Esophagus squamous epithelium (tissue), 5 donors: ENCODE measurements around the gene HS2ST1. TPM values are rescaled to one million over a fixed set of nuclear protein-coding genes. Genes with fewer than 3 reads are reported as not detected.

Source experiments
- DNase-seq: peaks from one replicate; lab custom pipeline; 2025; lab: John Stamatoyannopoulos, UW
- H3K27ac ChIP-seq, 4 donors: fragments of 200-600 bp; sonication (generic); one replicate each; pipeline ENCODE4 v1.5.1; 2016 to 2019; ENCODE audit warnings: mild to moderate bottlenecking in 1 of 4
- H3K27me3 ChIP-seq, 4 donors: fragments of 200-600 bp; sonication (generic); 1 replicate in 3 of 4; 2 replicates in 1 of 4; pipeline versions ENCODE4 v1.5.1 to v1.6.0; 2017 to 2021; ENCODE audit warnings: antibody characterized with exemption in 1 of 4
- H3K36me3 ChIP-seq, 3 donors: fragments of 200-600 bp; sonication (generic); one replicate each; pipeline ENCODE4 v1.5.1; 2016 to 2019
- H3K4me1 ChIP-seq, 3 donors: fragments of 200-600 bp; sonication (generic); one replicate each; pipeline ENCODE4 v1.5.1; 2017 to 2019
- H3K4me3 ChIP-seq, 4 donors: fragments of 200-600 bp; sonication (generic); 1 replicate in 3 of 4; 2 replicates in 1 of 4; pipeline ENCODE4 v1.5.1; 2016 to 2019; ENCODE audit warnings: mild to moderate bottlenecking in 2 of 4, moderate library complexity in 1 of 4
- H3K9me3 ChIP-seq, 3 donors: fragments of 200-600 bp; sonication (generic); one replicate each; pipeline ENCODE4 v1.5.1; 2016 to 2019
- CTCF ChIP-seq, 6 experiments: fragments of 450-650 bp in 4 of 6; fragments of 200-600 bp in 2 of 6; sonication (generic) in 2 of 6; IDR thresholded peaks; one replicate each; pipeline ENCODE4 v1.5.1; 2016 to 2019; ENCODE audit warnings: antibody characterized with exemption in 6 of 6, mild to moderate bottlenecking in 4 of 6, moderate library complexity in 4 of 6
- POLR2A ChIP-seq, 4 donors: fragments of 450-650 bp; IDR thresholded peaks; one replicate each; pipeline ENCODE4 v1.6.1; 2017; ENCODE audit warnings: antibody characterized with exemption in 4 of 4, mild to moderate bottlenecking in 4 of 4, moderate library complexity in 3 of 4
- WGBS, 2 donors: methylation state at CpG; one replicate each; pipeline ENCODE4 v1.1.5; 2018; 5-methylcytosine and 5-hydroxymethylcytosine counted together
- intact Hi-C: fragments of 100-400 bp; cut with DNase I; formaldehyde crosslinking; loops from one replicate; pipeline ENCODE4 v1.15.0; 2022
- total RNA-seq, 4 donors: library from RNA; depleted of rRNA; stranded (reverse); fragments of >200 nt; gene quantifications; one replicate each; pipeline ENCODE4 v1.1.0, GENCODE V29; 2016
- donor health status: DM: yes; HTN: yes; CAD: no.

Gene HS2ST1
- total RNA-seq, 4 donors from 2014 or later, result 5.3 to 10.5 (median 9.1) TPM

- 59 to 63% methylated on average over 7 of the region's 7 CpGs for WGBS, 2 donors
- no peak for TF ChIP-seq POLR2A (IDR thresholded peaks at IDR 0.05)
- no peak for TF ChIP-seq CTCF (IDR thresholded peaks at IDR 0.05)
- Histone ChIP-seq H3K4me3 (no peak overlapping the region), H3K27me3 (no peaks in the 10 kb centered on the region), H3K36me3 (no peaks in the 10 kb centered on the region), H3K4me1 (peaks cover 0 to 45% (median 16%) of the 10 kb centered on the region in 3 donors), H3K9me3 (no peaks in the 10 kb centered on the region), H3K27ac (peak overlapping the region; percentile 4 to 73 (median 50))
- DNase-seq, result no peak
- intact Hi-C loops, result no loop called here
These were observed 235.0 kb downstream of the HS2ST1 start for GRCh38 chr1:87149241-87150041.

- no peak for TF ChIP-seq POLR2A (IDR thresholded peaks at IDR 0.05)
- no peak for TF ChIP-seq CTCF (IDR thresholded peaks at IDR 0.05)
- H3K36me3 ChIP-seq, result no peaks in the 10 kb centered on the region
- peak overlapping the region in 2 of 4 donors; percentile 30 to 73 for H3K27ac ChIP-seq
- WGBS, 2 donors, result 75 to 79% methylated on average over 1 of the region's 1 CpG
- no peaks in the 10 kb centered on the region for H3K27me3 ChIP-seq
- intact Hi-C loops, result no loop called here
- no peak overlapping the region for H3K4me3 ChIP-seq
- no peaks in the 10 kb centered on the region for H3K9me3 ChIP-seq
- peaks cover 0 to 47% (median 16%) of the 10 kb centered on the region in 3 donors for H3K4me1 ChIP-seq
- no peak for DNase-seq
These were observed 235.7 kb downstream of the HS2ST1 start for GRCh38 chr1:87150143-87150542.

GRCh38 chr1:87151500-87152421 is 237.3 kb downstream of the HS2ST1 start:
- H3K27me3 ChIP-seq, result no peaks in the 10 kb centered on the region
- peak overlapping the region in 3 of 4 donors; percentile 27 to 61 (median 33) for H3K4me3 ChIP-seq
- intact Hi-C loops, result no loop called here
- no peak for DNase-seq
- TF ChIP-seq POLR2A (IDR thresholded peaks at IDR 0.05), result no peak
- peak in 5 of 6 experiments; percentile 21 to 53 (median 33) for TF ChIP-seq CTCF (IDR thresholded peaks at IDR 0.05)
- H3K27ac ChIP-seq, result peak overlapping the region; percentile 10 to 73 (median 56)
- H3K4me1 ChIP-seq, result peaks cover 0 to 47% (median 16%) of the 10 kb centered on the region in 3 donors
- no peaks in the 10 kb centered on the region for H3K36me3 ChIP-seq
- WGBS, 2 donors, result 22 to 27% methylated on average over 16 to 36 of the region's 45 CpGs
- no peaks in the 10 kb centered on the region for H3K9me3 ChIP-seq

GRCh38 chr1:87154384-87154783 is 239.9 kb downstream of the HS2ST1 start:
- Histone ChIP-seq H3K9me3 (no peaks in the 10 kb centered on the region), H3K36me3 (no peaks in the 10 kb centered on the region), H3K4me3 (no peak overlapping the region), H3K27ac (no peak overlapping the region), H3K4me1 (peaks cover 0 to 35% (median 9%) of the 10 kb centered on the region in 3 donors), H3K27me3 (no peaks in the 10 kb centered on the region)
- 62 to 81% methylated on average over 9 of the region's 9 CpGs for WGBS, 2 donors
- DNase-seq, result no peak
- TF ChIP-seq POLR2A (IDR thresholded peaks at IDR 0.05) (no peak), CTCF (IDR thresholded peaks at IDR 0.05) (no peak)
- intact Hi-C loops, result no loop called here
